HUES64 (cell line): ENCODE results near the gene SGSH.
"Not testable (repeated sequence)": the region's sequence is repeated elsewhere in the genome, so short reads cannot be mapped to it uniquely, and the experiment has no call there.

ENCODE experiments used
- H3K27ac ChIP-seq: 2 replicates; pipeline ENCODE4 v1.7.0; 2013; ENCODE audit warnings: low read depth, low read length, inconsistent platforms
- H3K27me3 ChIP-seq: 2 replicates; pipeline ENCODE4 v1.6.1; 2013; ENCODE audit warnings: mild to moderate bottlenecking, low read length; ENCODE audit not compliant: insufficient read depth
- H3K36me3 ChIP-seq: 2 replicates; pipeline ENCODE4 v1.6.1; 2013; ENCODE audit warnings: mild to moderate bottlenecking, low read length; ENCODE audit not compliant: insufficient read depth
- H3K4me1 ChIP-seq: 2 replicates; pipeline ENCODE4 v1.6.1; 2013; ENCODE audit warnings: mild to moderate bottlenecking, low read length, moderate library complexity; ENCODE audit not compliant: insufficient read depth
- H3K4me3 ChIP-seq: 2 replicates; pipeline ENCODE4 v1.5.1; 2013; ENCODE audit warnings: mild to moderate bottlenecking, low read length, moderate library complexity
- H3K9ac ChIP-seq: 2 replicates; pipeline ENCODE4 v1.6.1; 2013; ENCODE audit warnings: mild to moderate bottlenecking, low read depth, low read length
- H3K9me3 ChIP-seq: 2 replicates; pipeline ENCODE4 v1.6.1; 2013; ENCODE audit warnings: low read depth, low read length; ENCODE audit not compliant: insufficient read depth
- WGBS: fragments of 150-250, 120-280 bp; methylation state at CpG from one replicate; pipeline ENCODE4 v1.1.7; 2013; ENCODE audit warnings: missing lambda C conversion rate; 5-methylcytosine and 5-hydroxymethylcytosine counted together

Gene SGSH

DNA sequence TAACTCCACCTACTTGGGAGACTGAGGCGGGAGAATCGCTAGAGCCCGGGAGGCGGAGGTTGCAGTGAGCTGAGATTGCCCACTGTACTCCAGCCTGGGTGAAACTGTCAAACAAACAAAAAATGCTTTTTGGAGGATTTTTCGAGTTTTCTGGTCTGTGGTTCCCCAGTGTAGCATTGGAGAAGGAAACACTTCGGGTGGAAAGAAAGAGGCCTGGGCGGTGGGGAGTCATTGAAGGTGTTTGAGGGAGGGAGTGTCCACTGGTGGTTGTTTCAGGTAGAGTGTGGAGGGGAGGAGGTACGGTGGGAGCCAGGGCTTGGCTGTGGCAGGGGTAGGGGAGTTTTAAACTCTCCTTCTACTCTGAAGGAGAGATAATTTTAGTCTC is 41.8 kb upstream of the SGSH start:
- Histone ChIP-seq H3K27me3 (no peaks in the 10 kb centered on the region), H3K9me3 (no peaks in the 10 kb centered on the region), H3K4me1 (peaks cover 25% of the 10 kb centered on the region; the same call in 1 of the 2 replicates), H3K4me3 (peak overlapping the region; percentile 88), H3K9ac (peak overlapping the region; percentile 97), H3K27ac (peak overlapping the region; percentile 100), H3K36me3 (peaks cover 11% of the 10 kb centered on the region)
- 35% methylated on average over 8 of the region's 8 CpGs for WGBS

DNA sequence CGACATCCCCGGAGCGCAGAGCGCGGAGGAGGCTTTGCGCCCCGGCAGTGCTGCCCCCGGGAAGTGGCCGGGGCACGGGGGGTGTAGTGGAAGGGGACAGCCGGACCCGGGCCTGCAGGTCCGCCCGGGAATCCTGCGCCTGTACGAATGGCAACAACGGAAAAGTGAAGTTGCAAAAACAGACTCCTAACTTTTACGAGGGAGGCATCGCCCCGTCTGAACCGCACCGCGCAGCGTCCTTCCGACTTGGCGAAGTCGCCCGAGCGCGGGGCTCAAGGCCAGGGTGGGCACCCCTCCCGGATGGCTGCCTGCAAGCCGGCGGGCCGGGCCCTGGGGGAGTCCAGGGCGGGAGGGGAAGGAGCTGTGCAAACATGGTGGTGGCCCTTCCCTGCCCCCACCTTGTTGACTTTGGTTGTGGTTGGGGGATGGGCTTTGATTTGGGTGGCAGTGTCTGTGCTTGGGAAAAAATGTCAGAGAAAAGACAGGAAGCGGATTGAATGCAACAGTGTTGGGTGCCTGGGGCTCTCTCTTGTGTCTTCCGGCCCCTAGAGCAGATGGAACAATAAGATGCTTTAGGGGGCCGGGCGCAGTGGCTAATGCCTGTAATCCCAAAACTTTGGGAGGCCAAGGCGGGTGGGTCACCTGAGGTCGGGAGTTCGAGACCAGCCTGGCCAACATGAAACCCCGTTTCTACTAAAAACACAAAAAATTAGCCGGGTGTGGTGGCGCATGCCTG is 41.2 kb upstream of the SGSH start:
- Histone ChIP-seq H3K9ac (peak overlapping the region; percentile 97), H3K4me1 (peaks cover 25% of the 10 kb centered on the region; the same call in 1 of the 2 replicates), H3K27ac (peak overlapping the region; percentile 100), H3K36me3 (peaks cover 11% of the 10 kb centered on the region), H3K27me3 (no peaks in the 10 kb centered on the region), H3K9me3 (no peaks in the 10 kb centered on the region), H3K4me3 (peak overlapping the region; percentile 88)
- WGBS: 2% methylated on average over 45 of the region's 45 CpGs

DNA sequence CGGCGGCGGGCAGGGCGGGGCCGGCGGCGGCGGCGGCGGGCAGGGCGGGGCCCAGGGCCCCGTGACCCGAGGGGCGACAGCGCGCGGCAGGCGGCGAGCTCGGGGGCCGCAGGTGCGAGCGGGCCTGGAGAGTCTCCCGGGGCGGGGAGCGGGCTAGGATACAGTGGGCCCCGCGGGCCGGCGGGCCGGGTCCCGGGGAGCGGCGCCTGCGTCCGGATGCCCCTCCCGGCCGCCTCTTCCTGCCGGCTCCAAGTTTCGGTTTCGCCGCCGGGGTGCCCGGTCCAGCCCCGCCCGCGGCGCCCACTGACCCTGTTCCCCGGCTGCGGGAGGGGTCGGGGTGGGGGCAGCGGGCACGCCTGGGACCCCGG is 40.6 kb upstream of the SGSH start, which contains the start of gene RNF213:
Gene RNF213 (plus strand): TSS at position 62 of the 368 bp plus-strand sequence. CDS start 2,830 bp downstream, outside the sequence.
- peaks cover 25% of the 10 kb centered on the region; the same call in 1 of the 2 replicates for H3K4me1 ChIP-seq
- H3K27ac ChIP-seq: peak within 1 kb of the TSS; percentile 100
- peaks cover 6% of the 10 kb centered on the region; the same call in 1 of the 2 replicates for H3K36me3 ChIP-seq
- H3K27me3 ChIP-seq: no peaks in the 10 kb centered on the region
- peak within 1 kb of the TSS; percentile 97 for H3K9ac ChIP-seq
- no peaks in the 10 kb centered on the region for H3K9me3 ChIP-seq
- peak within 1 kb of the TSS; percentile 88 for H3K4me3 ChIP-seq
- 1% methylated on average over 52 of the region's 54 CpGs for WGBS

DNA sequence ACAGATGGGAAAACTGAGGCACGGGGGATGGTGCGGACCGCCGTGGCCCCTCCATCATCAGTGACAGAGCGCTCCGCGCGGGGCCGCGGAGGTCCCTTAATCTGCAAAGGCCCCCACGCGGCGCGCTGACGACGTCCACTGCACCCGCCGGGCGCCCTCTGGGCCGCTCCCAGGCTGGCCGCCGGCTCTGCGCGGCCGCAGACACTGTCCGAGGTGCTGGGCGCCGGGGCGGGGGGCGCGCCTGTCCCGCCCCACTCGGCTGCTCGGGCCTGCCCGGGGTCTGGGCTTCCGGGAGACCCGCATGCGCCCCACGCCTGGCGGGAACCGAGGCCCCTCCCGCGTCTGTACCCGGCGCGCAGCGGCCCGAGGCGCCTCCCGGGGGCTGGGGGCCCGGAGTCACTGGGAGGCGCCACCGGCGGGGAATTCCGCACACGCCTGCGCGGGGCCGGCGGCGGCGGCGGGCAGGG is 40.0 kb upstream of the SGSH start:
- no peaks in the 10 kb centered on the region for H3K9me3 ChIP-seq
- peak overlapping the region; percentile 75; the same call in 1 of the 2 replicates for H3K27ac ChIP-seq
- H3K9ac ChIP-seq: peak overlapping the region; percentile 58; the same call in 1 of the 2 replicates
- no peaks in the 10 kb centered on the region for H3K36me3 ChIP-seq
- peak overlapping the region; percentile 59 for H3K4me3 ChIP-seq
- H3K27me3 ChIP-seq: no peaks in the 10 kb centered on the region
- H3K4me1 ChIP-seq: peaks cover 25% of the 10 kb centered on the region; the same call in 1 of the 2 replicates
- WGBS: 3% methylated on average over 63 of the region's 63 CpGs

DNA sequence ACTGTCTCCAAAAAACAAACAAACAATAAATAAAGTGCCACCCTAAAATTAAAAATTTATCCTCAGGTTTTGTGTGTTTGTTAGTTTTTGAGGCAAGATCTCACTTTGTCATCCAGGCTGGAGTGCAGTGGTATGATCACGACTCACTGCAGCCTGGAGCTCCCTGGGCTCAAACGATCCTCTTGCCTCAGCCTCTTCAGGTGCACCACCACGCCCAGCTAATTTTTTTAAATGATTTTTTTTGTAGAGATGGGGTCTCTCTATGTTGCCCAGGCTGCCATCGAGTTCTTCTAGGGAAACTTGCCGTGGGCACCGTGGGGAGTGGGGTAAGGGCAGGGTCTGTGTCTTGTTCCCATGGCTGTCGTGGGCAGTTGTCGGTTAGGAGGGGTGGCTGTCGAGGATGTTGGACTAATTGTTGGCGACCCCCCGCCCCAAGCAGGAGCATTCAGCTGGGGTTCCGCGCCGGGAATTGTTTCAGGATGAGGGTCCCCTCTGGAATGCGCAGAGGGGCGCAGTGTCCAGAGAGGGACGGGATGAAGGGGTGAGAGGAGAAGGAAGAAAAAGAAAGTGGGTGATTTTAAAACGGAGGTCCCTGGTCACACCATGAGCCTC is 39.4 kb upstream of the SGSH start:
- Histone ChIP-seq H3K4me3 (peak overlapping the region; percentile 59), H3K27ac (peak overlapping the region; percentile 75; the same call in 1 of the 2 replicates), H3K36me3 (no peaks in the 10 kb centered on the region), H3K9ac (peak overlapping the region; percentile 58; the same call in 1 of the 2 replicates), H3K4me1 (peaks cover 25% of the 10 kb centered on the region; the same call in 1 of the 2 replicates), H3K9me3 (no peaks in the 10 kb centered on the region), H3K27me3 (no peaks in the 10 kb centered on the region)
- 77% methylated on average over 18 of the region's 18 CpGs for WGBS

DNA sequence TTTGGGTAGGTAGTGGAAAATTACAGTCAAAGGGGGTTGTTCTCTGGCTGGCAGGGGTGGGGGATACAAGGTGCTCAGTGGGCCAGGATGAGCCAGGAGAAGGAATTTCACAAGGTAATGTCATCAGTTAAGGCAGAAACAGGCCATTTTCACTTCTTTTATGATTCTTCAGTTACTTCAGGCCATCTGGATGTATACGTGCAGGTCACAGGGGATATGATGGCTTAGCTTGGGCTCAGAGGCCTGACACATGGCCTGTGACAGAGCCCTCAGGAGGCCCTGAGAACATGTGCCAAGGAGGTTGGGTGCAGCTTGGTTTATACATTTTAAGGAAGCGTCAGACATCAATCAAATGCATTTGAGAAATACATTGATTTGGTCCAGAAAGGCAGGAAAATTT is 38.2 kb upstream of the SGSH start:
- not testable (repeated sequence) for H3K4me3 ChIP-seq, H3K9ac ChIP-seq, H3K36me3 ChIP-seq, H3K9me3 ChIP-seq, H3K27me3 ChIP-seq, H3K27ac ChIP-seq
- peaks cover 22% of the 10 kb centered on the region; the same call in 1 of the 2 replicates for H3K4me1 ChIP-seq
- 85% methylated on average over 2 of the region's 2 CpGs for whole genome bisulfite sequencing

DNA sequence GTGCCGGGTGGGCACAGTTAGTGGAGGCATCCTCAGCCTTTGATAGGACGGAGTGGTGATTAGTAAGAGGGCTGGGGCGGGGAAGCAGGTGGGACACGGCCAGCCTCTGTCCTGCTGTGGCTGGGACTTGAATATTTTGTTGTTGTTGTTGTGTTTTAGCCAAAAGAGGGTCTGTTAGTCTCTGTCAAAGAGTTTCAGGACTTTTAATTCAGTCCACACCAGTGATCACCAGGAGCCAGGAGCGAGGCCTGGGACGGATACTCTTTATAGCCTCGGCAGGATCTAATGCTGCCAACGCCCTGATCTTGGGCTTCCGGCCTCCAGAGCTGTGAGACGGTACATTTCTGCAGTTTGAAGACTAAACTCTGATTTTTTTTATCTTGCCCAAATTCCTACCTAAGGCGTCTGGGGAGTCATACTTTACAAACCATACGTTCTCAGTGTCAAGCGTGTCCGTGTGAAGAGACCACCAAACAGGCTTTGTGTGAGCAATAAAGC is 37.6 kb upstream of the SGSH start:
- Histone ChIP-seq H3K36me3 (0 out of 2 replicates have a peak, but pooled peaks cover 4% of the 10 kb centered on the region), H3K27ac (peak overlapping the region; percentile 80), H3K4me3 (no peak overlapping the region), H3K9ac (no peak overlapping the region), H3K4me1 (peaks cover 18% of the 10 kb centered on the region; the same call in 1 of the 2 replicates), H3K9me3 (no peaks in the 10 kb centered on the region), H3K27me3 (no peaks in the 10 kb centered on the region)
- WGBS: 74% methylated on average over 14 of the region's 14 CpGs

DNA sequence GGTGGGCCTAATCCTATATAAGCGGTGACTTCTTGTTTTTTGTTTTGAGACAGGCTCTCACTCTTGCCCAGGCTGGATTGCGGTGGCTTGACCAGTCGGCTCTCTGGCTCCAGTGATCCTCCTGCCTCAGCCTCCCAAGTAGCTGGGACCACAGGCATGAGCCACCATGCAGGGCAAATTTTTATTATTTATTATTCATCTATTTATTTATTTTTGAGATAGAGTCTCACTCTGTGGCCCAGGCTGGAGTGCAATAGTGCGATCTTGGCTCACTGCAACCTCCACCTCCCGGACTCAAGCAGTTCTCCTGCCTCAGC is 35.9 kb upstream of the SGSH start:
- peaks cover 9% of the 10 kb centered on the region; the same call in 1 of the 2 replicates for H3K4me1 ChIP-seq
- WGBS: 96% methylated on average over 5 of the region's 5 CpGs

DNA sequence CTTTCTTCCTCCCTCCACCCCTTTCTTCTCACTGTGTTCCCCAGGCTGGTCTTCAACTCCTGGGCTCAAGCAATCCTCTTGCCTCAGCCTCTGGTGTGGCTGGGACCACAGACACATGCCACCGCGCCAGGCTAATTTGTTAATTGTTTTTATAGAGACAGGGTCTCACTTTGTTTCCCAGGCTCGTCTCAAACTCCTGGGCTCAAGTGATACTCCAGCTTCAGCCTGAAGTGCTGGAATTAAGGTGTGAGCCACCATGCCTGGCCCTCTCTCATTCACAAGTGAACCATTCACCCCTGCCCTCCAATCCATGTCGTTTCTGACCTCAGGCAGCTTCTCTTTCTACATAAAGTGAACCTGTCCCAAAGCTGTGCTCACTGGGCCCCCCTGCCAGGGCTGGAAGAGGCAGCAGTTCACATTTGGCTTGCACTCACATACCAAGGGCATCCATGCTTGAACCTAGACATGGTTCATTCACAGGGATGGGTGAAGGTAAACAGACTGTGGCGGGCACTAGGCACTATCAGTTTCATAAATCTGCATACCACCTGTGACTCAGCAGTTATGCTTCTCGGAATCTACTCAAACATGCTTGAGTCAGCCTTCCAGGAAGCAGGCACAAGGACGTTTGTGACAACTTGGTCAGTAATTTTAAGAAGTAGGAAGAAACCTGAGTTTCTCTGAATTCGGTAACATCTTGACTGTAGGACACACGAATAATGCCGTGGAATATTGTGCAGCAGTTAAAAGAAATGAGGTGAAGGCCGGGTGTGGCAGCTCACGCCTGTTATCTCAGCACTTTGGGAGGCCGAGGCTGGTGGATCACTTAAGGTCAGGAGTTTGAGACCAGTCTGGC is 34.5 kb upstream of the SGSH start:
- no peak overlapping the region for H3K9ac ChIP-seq
- no peaks in the 10 kb centered on the region for H3K9me3 ChIP-seq
- H3K27me3 ChIP-seq: no peaks in the 10 kb centered on the region
- peaks cover 9% of the 10 kb centered on the region; the same call in 1 of the 2 replicates for H3K4me1 ChIP-seq
- H3K4me3 ChIP-seq: no peak overlapping the region
- peak overlapping the region; percentile 41 for H3K27ac ChIP-seq
- WGBS: 90% methylated on average over 13 of the region's 13 CpGs
- H3K36me3 ChIP-seq: peaks cover 6% of the 10 kb centered on the region; the same call in 1 of the 2 replicates

More for the DNA sequence above, 35.9 kb upstream of the SGSH start:
- peaks cover 6% of the 10 kb centered on the region; the same call in 1 of the 2 replicates for H3K36me3 ChIP-seq
- H3K4me3 ChIP-seq: no peak overlapping the region
- H3K9ac ChIP-seq: no peak overlapping the region
- H3K27me3 ChIP-seq: no peaks in the 10 kb centered on the region
- H3K27ac ChIP-seq: no peak overlapping the region
- no peaks in the 10 kb centered on the region for H3K9me3 ChIP-seq

DNA sequence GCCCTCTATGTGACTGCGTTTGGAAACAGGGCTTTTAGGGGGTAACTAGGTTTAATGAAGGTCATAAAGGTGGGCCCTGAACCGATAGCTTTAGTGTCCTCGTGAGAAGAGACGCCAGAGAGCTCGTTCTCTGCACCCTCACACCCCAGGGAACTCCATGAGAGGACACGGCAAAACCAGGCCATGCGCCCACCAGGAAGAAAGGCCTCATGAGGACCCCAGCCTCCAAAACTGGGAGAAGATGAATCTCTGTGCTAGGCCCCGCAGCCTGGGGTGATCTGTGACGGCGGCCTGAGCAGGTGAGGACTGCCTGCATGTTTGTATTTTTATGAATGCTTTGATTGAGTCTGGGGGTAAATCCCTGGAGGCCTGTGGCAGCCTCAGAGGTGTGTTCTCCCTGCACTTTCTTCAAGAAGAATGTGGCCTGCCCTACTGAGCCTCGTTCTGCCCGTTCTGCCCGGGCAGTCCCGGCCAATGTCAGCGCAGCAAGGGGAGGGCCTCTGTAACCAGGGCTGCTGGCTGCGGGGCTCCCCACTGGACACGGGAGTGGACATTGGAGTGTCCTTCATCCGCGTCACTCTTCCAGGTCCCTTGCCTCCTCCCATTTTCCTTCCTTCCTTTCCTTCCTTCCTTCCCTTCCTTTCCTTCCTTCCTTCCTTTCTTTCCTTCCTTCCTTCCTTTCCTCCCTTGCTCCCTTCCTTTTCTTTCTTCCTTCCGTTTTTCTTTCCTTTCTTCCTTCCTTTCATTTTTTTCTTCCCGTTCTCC is 33.7 kb upstream of the SGSH start:
- WGBS: 92% methylated on average over 21 of the region's 21 CpGs
- Histone ChIP-seq H3K9ac (no peak overlapping the region), H3K4me1 (peaks cover 9% of the 10 kb centered on the region; the same call in 1 of the 2 replicates), H3K36me3 (peaks cover 6% of the 10 kb centered on the region; the same call in 1 of the 2 replicates), H3K9me3 (no peaks in the 10 kb centered on the region), H3K27ac (no peak overlapping the region), H3K4me3 (no peak overlapping the region), H3K27me3 (no peaks in the 10 kb centered on the region)
